NOMO-1 treated with dmso at 0.1 percent for 144 hours (cell line): ENCODE data around the gene AOX1.
A peak's percentile ranks its signal among the peaks of the same experiment; 100 is the strongest.
"Not testable (repeated sequence)": the region's sequence is repeated elsewhere in the genome, so short reads cannot be mapped to it uniquely, and the experiment has no call there.

Experiments used
- DNase-seq: peaks from one replicate; lab custom pipeline; 2025; ENCODE audit not compliant: unreplicated experiment; lab: John Stamatoyannopoulos, UW

AOX1 gene

DNA sequence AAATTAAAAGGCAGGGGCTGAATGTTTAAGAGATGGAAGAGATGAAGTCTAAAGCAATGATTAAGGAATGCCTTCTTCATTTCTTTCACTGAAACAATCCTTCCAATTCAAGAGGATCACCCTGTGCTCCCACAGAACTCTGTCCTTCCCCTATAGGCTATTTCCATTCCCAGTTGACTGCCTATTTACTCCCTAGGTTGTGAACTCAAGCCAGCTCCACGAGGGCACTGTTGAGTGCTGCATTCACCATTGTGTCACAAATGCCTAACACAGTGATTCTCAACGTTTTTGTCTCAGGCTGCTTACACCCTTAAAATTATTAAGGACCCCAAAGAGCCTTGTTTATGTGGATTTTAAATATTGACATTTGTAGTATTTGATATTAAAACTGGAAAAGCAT is 112.4 kb downstream of the AOX1 start:
- no peak for DNase-seq

DNA sequence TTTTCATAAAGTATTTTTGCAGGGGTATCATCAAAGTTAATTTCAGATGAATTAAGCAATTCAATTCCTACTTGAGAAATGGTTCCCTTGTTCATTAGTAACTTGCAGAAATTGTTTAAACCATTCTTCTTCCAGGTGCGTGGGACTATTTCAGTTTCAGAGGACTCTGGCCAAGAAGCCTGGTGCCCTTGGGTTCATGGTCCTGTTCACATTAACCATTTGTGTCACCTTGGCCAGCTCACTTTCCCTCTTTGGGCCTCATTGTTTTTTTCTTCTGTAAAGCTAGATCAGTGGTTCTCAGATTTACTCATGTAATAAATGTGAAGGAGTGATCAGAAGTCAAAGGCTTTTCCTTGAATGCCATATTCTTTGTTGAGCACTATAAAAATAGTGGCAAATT is 113.5 kb downstream of the AOX1 start:
- DNase-seq, result no peak

- DNase-seq, result no peak
These were observed 115.0 kb downstream of the AOX1 start for GRCh38 chr2:200700856-200701255.

DNA sequence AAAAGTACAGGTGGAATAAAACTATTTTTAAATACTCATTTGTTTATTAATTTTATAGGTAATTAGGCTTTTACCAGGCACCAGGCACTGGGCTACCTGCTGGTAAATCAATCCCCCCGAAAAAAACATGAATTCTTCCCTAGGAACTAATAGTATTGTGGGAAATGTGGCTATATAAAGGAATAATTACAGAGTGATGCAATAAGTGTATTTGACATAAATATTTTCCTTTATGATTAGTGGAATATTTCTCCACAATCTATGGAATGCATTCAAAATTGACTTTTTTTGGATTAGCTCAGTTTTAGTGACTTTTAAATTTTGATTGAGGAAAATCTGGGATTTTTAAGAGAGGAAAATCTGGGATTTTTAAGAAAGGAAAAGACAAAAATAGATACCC is 116.2 kb downstream of the AOX1 start:
- no peak for DNase-seq

DNA sequence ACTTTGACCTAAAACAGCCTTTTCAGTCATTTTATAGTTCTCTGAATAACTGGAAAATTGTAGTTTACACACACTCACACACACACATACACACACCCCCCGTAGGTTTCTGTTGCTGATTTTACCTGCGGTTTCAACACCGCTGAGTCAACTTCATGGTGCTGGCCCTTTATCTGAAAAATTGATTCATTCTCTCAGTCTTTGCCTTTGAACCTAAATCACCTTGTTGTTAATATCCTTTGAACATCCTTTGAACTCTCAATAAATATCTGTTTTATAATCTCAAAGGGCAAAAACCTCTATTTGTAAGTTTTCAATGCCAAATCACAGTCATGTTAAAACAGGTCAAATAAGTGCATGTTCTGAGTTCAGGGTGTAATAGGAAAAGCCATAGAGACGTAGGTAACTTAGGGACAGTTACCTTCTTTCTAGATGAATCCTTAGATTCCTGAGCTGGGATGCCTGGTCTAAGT is 116.9 kb downstream of the AOX1 start:
- DNase-seq, result no peak

DNA sequence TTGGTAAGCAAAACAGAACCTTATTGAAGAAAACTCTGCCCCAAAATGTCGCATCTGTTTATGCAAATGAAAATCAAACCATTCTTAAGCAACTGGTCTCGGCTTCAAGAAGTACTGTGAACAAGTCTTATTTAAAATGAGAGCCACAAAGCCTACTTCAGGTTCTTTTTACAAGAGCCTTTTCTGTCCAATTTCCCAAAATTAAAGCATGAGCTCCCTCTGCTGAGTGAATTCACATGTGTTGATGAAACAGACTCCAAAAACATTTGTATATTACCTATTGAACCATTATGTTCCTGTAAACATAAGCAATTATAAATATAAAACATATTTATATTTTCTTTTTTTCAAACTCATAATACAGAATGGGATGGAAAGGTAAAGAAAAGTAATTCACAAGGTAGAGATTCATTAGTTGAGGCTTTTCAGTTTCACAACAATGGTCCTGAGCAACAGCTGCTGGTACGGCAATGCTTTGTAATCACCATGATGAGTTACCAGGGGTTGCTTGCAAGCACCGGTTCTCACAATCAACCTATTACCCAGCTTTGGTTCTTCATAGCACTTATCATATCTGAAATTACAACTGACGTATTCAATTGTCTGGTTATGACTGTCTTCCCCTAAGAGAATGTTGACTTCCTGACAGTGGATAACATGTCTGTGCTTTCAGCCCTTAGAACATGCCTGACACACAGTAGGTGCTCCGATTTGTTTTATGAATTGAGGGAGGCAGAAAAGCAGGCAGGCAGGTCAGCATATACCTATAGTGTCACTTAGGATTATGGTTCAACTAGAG is 117.5 kb downstream of the AOX1 start:
- DNase-seq, result no peak

- no peak for DNase-seq
These were observed 118.3 kb downstream of the AOX1 start for GRCh38 chr2:200703926-200704637.

GRCh38 chr2:200705305-200706041 is 119.7 kb downstream of the AOX1 start:
- no peak for DNase-seq

DNA sequence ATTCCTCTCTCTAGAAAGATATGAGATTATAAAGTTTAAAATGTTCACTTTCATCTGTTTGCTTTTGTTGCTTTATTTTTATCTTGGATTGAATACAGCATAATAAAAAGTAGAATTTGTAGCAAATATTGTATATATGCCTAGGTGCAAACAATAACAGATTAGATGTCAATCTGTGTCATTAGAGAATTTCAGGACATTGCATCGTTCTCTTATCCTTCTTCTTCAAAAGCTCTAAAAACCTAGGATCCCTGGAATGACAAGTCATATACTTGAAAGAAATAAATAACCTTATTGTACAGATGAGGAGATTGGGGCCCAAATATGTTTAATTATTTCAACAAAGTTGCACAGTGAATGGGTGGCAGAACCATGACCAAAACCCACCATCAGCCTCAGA is 123.1 kb downstream of the AOX1 start:
- DNase-seq, result no peak

GRCh38 chr2:200713003-200713703 is 127.3 kb downstream of the AOX1 start:
- peak; percentile 97 for DNase-seq

- no peak for DNase-seq
These were observed 127.9 kb downstream of the AOX1 start for GRCh38 chr2:200713704-200714064.

GRCh38 chr2:200715014-200715413 is 129.2 kb downstream of the AOX1 start:
- not testable (repeated sequence) for DNase-seq

DNA sequence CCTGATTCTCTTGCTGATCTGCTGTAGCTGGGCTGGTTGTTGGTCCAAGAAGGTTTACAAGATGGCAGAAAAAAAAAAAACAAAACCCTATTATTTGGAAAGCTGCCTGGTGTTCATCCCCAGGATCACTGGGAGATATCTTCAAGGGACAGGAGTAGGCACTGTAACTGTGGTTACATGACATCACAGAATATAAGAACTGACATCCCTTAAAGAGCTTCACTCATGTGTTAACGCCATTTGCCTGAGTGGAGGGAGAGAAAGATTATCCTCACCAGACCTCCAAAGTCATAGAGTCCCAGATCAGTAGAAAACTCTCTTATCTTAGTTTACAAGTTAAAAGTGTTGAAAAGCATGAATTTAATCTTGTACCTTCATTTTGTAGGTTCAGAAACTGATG is 130.6 kb downstream of the AOX1 start:
- no peak for DNase-seq
